HepG2 (cell line): ENCODE measurements around the gene EWSR1. TPM values are rescaled to one million over a fixed set of nuclear protein-coding genes. Genes with fewer than 3 reads are reported as not detected.

Source experiments
- ADNP ChIP-seq: sonication (generic); formaldehyde crosslinking; IDR thresholded peaks from 2 replicates; pipeline ENCODE4 v1.4.0; 2020; ENCODE audit warnings: missing genetic modification reagents
- ARNTL ChIP-seq: sonication (generic); formaldehyde crosslinking; IDR thresholded peaks from 2 replicates; pipeline ENCODE4 v1.4.0; 2020; ENCODE audit warnings: mild to moderate bottlenecking, missing genetic modification reagents
- DPF2 ChIP-seq: sonication (generic); formaldehyde crosslinking; IDR thresholded peaks from 2 replicates; pipeline ENCODE4 v1.4.0; 2020; ENCODE audit warnings: mild to moderate bottlenecking, low read depth, missing genetic modification reagents, borderline replicate concordance
- E2F2 ChIP-seq: sonication (generic); formaldehyde crosslinking; IDR thresholded peaks from 2 replicates; pipeline ENCODE4 v1.4.0; 2020; ENCODE audit warnings: missing genetic modification reagents, borderline replicate concordance
- ELF3 ChIP-seq: IDR thresholded peaks from 2 replicates; pipeline ENCODE4 v1.6.1; 2016; ENCODE audit warnings: missing genetic modification reagents, missing compliant biosample characterization
- HHEX ChIP-seq: IDR thresholded peaks from 2 replicates; pipeline ENCODE4 v1.6.1; 2016; ENCODE audit warnings: control low read depth
- ISL2 ChIP-seq: sonication (generic); formaldehyde crosslinking; IDR thresholded peaks from 2 replicates; pipeline ENCODE4 v1.5.0; 2020; ENCODE audit warnings: missing genetic modification reagents
- MAFK ChIP-seq, 2 experiments: IDR thresholded peaks in 1 of 2; conservative IDR thresholded peaks in 1 of 2; 2 replicates each; pipeline ENCODE4 v1.6.1; 2011; ENCODE audit warnings: improper control_type of control experiment in 2 of 2, low read length in 2 of 2
- MBNL3 ChIP-seq: fragments of 250-450 bp; sonication (Bioruptor Pico); conservative IDR thresholded peaks from 2 replicates; pipeline ENCODE4 v1.8.0; 2022; ENCODE audit warnings: mild to moderate bottlenecking, inconsistent platforms
- MIER3 ChIP-seq: IDR thresholded peaks from 2 replicates; pipeline ENCODE4 v1.6.1; 2016; ENCODE audit warnings: missing compliant biosample characterization, borderline replicate concordance
- MXD4 ChIP-seq: IDR thresholded peaks from 2 replicates; pipeline ENCODE4 v1.6.1; 2016; ENCODE audit warnings: mild to moderate bottlenecking, missing biosample characterization, missing genetic modification reagents
- NR1H2 ChIP-seq: sonication (generic); formaldehyde crosslinking; IDR thresholded peaks from 2 replicates; pipeline ENCODE4 v1.8.1; 2022; ENCODE audit warnings: low read depth, missing genetic modification reagents, borderline replicate concordance
- PATZ1 ChIP-seq: sonication (generic); formaldehyde crosslinking; IDR thresholded peaks from 2 replicates; pipeline ENCODE4 v1.4.0; 2020; ENCODE audit warnings: missing genetic modification reagents
- PHF5A ChIP-seq: IDR thresholded peaks from one replicate; pipeline ENCODE4 v1.6.1; 2018; ENCODE audit warnings: low read depth, missing genetic modification reagents; ENCODE audit not compliant: unreplicated experiment
- SRSF4 ChIP-seq: fragments of 200-400 bp; formaldehyde crosslinking; IDR thresholded peaks from one replicate; pipeline ENCODE4 v1.6.1; 2018; ENCODE audit warnings: mild to moderate bottlenecking, low read depth, low read length, moderate library complexity; ENCODE audit not compliant: poor library complexity, severe bottlenecking
- U2AF1 ChIP-seq: fragments of 200-400 bp; formaldehyde crosslinking; optimal IDR thresholded peaks from 2 replicates; pipeline ENCODE3; 2017; ENCODE audit warnings: mild to moderate bottlenecking, low read depth, low read length
- ZBTB38 ChIP-seq: sonication (generic); formaldehyde crosslinking; IDR thresholded peaks from 2 replicates; pipeline ENCODE4 v1.5.1; 2020; ENCODE audit warnings: mild to moderate bottlenecking, missing genetic modification reagents
- ZNF101 ChIP-seq: sonication (generic); formaldehyde crosslinking; IDR thresholded peaks from 2 replicates; pipeline ENCODE4 v1.4.0; 2020; ENCODE audit warnings: mild to moderate bottlenecking, low read depth, missing genetic modification reagents, borderline replicate concordance
- ZNF431 ChIP-seq: sonication (generic); formaldehyde crosslinking; IDR thresholded peaks from 2 replicates; pipeline ENCODE4 v1.9.0; 2022; ENCODE audit warnings: missing genetic modification reagents, low read depth, mild to moderate bottlenecking, borderline replicate concordance
- ZNF614 ChIP-seq: IDR thresholded peaks from 2 replicates; pipeline ENCODE4 v1.6.1; 2018; ENCODE audit warnings: missing biosample characterization, missing genetic modification reagents, inconsistent platforms, borderline replicate concordance
- ZNF737 ChIP-seq: sonication (generic); formaldehyde crosslinking; IDR thresholded peaks from 2 replicates; pipeline ENCODE4 v1.5.0; 2020; ENCODE audit warnings: missing genetic modification reagents, mild to moderate bottlenecking, borderline replicate concordance
- ZSCAN12 ChIP-seq: sonication (generic); formaldehyde crosslinking; IDR thresholded peaks from 2 replicates; pipeline ENCODE4 v1.9.0; 2021; ENCODE audit warnings: mild to moderate bottlenecking, missing genetic modification reagents
- ZSCAN20 ChIP-seq: sonication (generic); formaldehyde crosslinking; IDR thresholded peaks from 2 replicates; pipeline ENCODE4 v1.4.0; 2020; ENCODE audit warnings: missing genetic modification reagents, mild to moderate bottlenecking, borderline replicate concordance
- polyA plus RNA-seq, 8 experiments: library from polyadenylated mRNA; depleted of rRNA in 3 of 8; stranded (reverse) in 7 of 8; unstranded in 1 of 8; fragments of >200 nt; fragmentation: Illumina TruSeq in 4 of 8; extraction: Trizol in 4 of 8; gene quantifications; 2 replicates each; pipeline versions ENCODE4 v1.2.1 to v1.2.3, GENCODE V29; 2011 to 2016; ENCODE audit warnings: low read depth in 4 of 8, missing spikeins in 1 of 8, mixed read lengths in 1 of 8; ENCODE audit not compliant: insufficient read depth in 1 of 8
- total RNA-seq, 5 experiments: library from RNA; depleted of rRNA; stranded (reverse); fragments of >200 nt; fragmentation: Illumina TruSeq; extraction: Trizol; gene quantifications; 2 replicates each; pipeline ENCODE4 v1.2.3, GENCODE V29; 2016; ENCODE audit warnings: low read depth in 1 of 5
- TF ChIP-seq, protein P1 (sequence below): sonication (generic); formaldehyde crosslinking; IDR thresholded peaks from 2 replicates; pipeline ENCODE4 v1.4.0; 2020; ENCODE audit warnings: missing genetic modification reagents

The EWSR1 gene
- total and polyA plus RNA-seq, 2 of the 13 experiments (the other 11 are each of a cell fraction or from before 2014, with no cell fraction given), result 211 to 326 TPM

DNA sequence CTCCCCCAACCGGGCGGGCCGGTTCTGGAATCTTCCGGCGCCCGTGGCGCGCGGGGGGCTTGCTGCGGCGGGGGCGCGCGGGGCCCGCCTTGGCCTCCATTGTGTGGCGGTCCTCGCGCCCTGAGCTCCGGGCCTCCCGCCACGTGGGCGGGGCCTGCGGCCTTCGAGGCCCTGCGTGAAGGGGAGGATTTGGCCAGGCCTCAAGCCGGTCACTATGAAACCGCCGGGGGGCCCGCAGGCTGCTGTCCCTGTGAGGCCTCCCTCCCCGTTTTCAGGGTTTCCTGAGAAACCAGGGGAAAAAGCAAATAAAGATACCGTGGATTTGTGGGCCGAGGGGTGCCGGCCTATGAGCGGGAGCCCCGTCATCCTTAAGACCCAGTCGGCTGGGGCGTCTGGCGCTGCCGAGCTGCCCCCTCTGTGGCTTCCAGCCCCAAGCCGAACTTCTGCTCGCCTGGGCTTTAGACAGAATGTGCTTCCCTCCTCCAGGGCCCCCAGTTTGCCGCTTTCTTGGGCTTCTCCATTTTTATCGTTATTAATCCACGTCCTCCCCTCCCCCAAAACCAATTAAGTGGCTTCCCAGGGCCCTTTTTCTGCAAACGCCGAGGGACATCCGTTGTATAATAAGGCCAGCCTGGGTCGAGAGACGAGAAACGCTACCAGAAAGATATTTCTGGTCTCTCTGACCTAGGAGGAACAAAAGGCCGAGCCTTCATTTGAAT, 602 bp downstream of the EWSR1 start (continued):
- TF ChIP-seq ISL2 (CRISPR knock-in tag) (0 out of 2 replicates have a peak, but pooled peaks have one; percentile 38), ZBTB38 (CRISPR knock-in tag) (no peak), ELF3 (peak; percentile 3; the same call in 1 of the 2 replicates), ZNF431 (CRISPR knock-in tag) (0 out of 2 replicates have a peak, but pooled peaks have one; percentile 45), ARNTL (CRISPR knock-in tag) (no peak), MAFK (conservative IDR thresholded peaks at IDR 0.05 in 1 of 2, IDR thresholded peaks at IDR 0.05 in 1 of 2; ENCODE audit: low read length in 2 of 2) (no peak), SRSF4 (no peak), ADNP (CRISPR knock-in tag) (no peak), E2F2 (CRISPR knock-in tag) (no peak), MBNL3 (CRISPR knock-in tag) (no peak), ZNF614 (no peak), ZNF101 (CRISPR knock-in tag) (no peak), PHF5A (no peak), ZSCAN12 (CRISPR knock-in tag) (0 out of 2 replicates have a peak, but pooled peaks have one; percentile 11), U2AF1 (no peak), MXD4 (CRISPR knock-in tag) (no peak), NR1H2 (CRISPR knock-in tag) (0 out of 2 replicates have a peak, but pooled peaks have one; percentile 51), DPF2 (no peak), HHEX (CRISPR knock-in tag) (no peak), ZNF737 (CRISPR knock-in tag) (no peak), MIER3 (no peak), PATZ1 (CRISPR knock-in tag) (peak; percentile 24; the same call in 1 of the 2 replicates), ZSCAN20 (CRISPR knock-in tag) (peak; percentile 85)
- TF ChIP-seq, protein P1, sequence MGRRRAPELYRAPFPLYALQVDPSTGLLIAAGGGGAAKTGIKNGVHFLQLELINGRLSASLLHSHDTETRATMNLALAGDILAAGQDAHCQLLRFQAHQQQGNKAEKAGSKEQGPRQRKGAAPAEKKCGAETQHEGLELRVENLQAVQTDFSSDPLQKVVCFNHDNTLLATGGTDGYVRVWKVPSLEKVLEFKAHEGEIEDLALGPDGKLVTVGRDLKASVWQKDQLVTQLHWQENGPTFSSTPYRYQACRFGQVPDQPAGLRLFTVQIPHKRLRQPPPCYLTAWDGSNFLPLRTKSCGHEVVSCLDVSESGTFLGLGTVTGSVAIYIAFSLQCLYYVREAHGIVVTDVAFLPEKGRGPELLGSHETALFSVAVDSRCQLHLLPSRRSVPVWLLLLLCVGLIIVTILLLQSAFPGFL (CRISPR knock-in tag), result no peak; the same call in 1 of the 2 replicates
